HUDEP-2 (cell line): ENCODE data around the gene TIGAR.

Source experiments
- DNase-seq, 76 experiments: peaks; one replicate each; lab custom pipeline; 2025; ENCODE audit not compliant: unreplicated experiment in 76 of 76; lab: John Stamatoyannopoulos, UW

TIGAR gene

GRCh38 chr12:4282103-4282891, 38.7 kb upstream of the TIGAR start:
- no peak for DNase-seq

- DNase-seq = no peak
These were observed 38.0 kb upstream of the TIGAR start for GRCh38 chr12:4282892-4283511.

- no peak for DNase-seq
These were observed 37.3 kb upstream of the TIGAR start for GRCh38 chr12:4283512-4284255.

GRCh38 chr12:4284306-4284705, 36.7 kb upstream of the TIGAR start:
- DNase-seq = no peak

GRCh38 chr12:4285070-4285469, 35.9 kb upstream of the TIGAR start:
- no peak for DNase-seq

GRCh38 chr12:4286228-4286627, 34.8 kb upstream of the TIGAR start:
- DNase-seq = no peak

GRCh38 chr12:4286771-4287317, 34.2 kb upstream of the TIGAR start:
- DNase-seq = no peak

- DNase-seq = no peak
These were observed 33.4 kb upstream of the TIGAR start for GRCh38 chr12:4287325-4288211.

GRCh38 chr12:4288296-4289131, 32.5 kb upstream of the TIGAR start:
- DNase-seq = no peak

GRCh38 chr12:4289231-4289878, 31.7 kb upstream of the TIGAR start:
- DNase-seq = no peak

GRCh38 chr12:4289998-4290790, 30.8 kb upstream of the TIGAR start:
- DNase-seq = no peak

GRCh38 chr12:4292341-4293073, 28.5 kb upstream of the TIGAR start:
- DNase-seq = no peak

- DNase-seq = no peak
These were observed 27.6 kb upstream of the TIGAR start for GRCh38 chr12:4293299-4293965.

GRCh38 chr12:4293966-4294505, 27.0 kb upstream of the TIGAR start:
- DNase-seq = no peak

- no peak for DNase-seq
These were observed 24.3 kb upstream of the TIGAR start for GRCh38 chr12:4296751-4297150.

- no peak for DNase-seq
These were observed 23.4 kb upstream of the TIGAR start for GRCh38 chr12:4297617-4298016.

GRCh38 chr12:4300883-4301282, 20.1 kb upstream of the TIGAR start:
- no peak for DNase-seq
